Suprapubic skin (tissue), 4 donors: Measurements from ENCODE around the gene CHST11. TPM values are rescaled to one million over a fixed set of nuclear protein-coding genes. Genes with fewer than 3 reads are reported as not detected.

ENCODE experiments used
- DNase-seq, 2 donors: peaks; one replicate each; pipeline ENCODE4 v3.0.0-alpha.2; 2019; ENCODE audit warnings: low spot score in 2 of 2
- H3K27ac ChIP-seq: fragments of 200-600 bp; sonication (generic); one replicate; pipeline ENCODE4 v1.5.1; 2019
- H3K27me3 ChIP-seq: fragments of 200-600 bp; sonication (generic); one replicate; pipeline ENCODE4 v1.5.1; 2019
- H3K36me3 ChIP-seq: fragments of 200-600 bp; sonication (generic); one replicate; pipeline ENCODE4 v1.5.1; 2019
- H3K4me1 ChIP-seq: fragments of 200-600 bp; sonication (generic); one replicate; pipeline ENCODE4 v1.5.1; 2019
- H3K4me3 ChIP-seq: fragments of 200-600 bp; sonication (generic); one replicate; pipeline ENCODE4 v1.5.1; 2019; ENCODE audit warnings: mild to moderate bottlenecking
- H3K9me3 ChIP-seq: fragments of 200-600 bp; sonication (generic); one replicate; pipeline ENCODE4 v1.5.1; 2019
- CTCF ChIP-seq, 2 donors: fragments of 200-600 bp in 1 of 2; fragments of 450-650 bp in 1 of 2; sonication (generic) in 1 of 2; IDR thresholded peaks; one replicate each; pipeline ENCODE4 v1.5.1; 2016 to 2019; ENCODE audit warnings: antibody characterized with exemption in 2 of 2, mild to moderate bottlenecking in 1 of 2, moderate library complexity in 1 of 2
- EP300 ChIP-seq: sonication (generic); formaldehyde crosslinking; IDR thresholded peaks from one replicate; pipeline ENCODE4 v1.6.1; 2017; ENCODE audit warnings: antibody characterized with exemption
- POLR2A ChIP-seq, 2 donors: fragments of 450-650 bp; IDR thresholded peaks; one replicate each; pipeline ENCODE4 v1.6.1; 2017; ENCODE audit warnings: antibody characterized with exemption in 2 of 2, mild to moderate bottlenecking in 2 of 2, moderate library complexity in 2 of 2
- POLR2AphosphoS5 ChIP-seq, 3 donors: sonication (generic); formaldehyde crosslinking; IDR thresholded peaks; one replicate each; pipeline ENCODE4 v1.6.1; 2017; ENCODE audit warnings: antibody characterized with exemption in 3 of 3
- WGBS: methylation state at CpG from one replicate; pipeline ENCODE4 v1.1.5; 2018; 5-methylcytosine and 5-hydroxymethylcytosine counted together
- total RNA-seq, 4 donors: library from RNA; depleted of rRNA; stranded (reverse); fragments of >200 nt; gene quantifications; one replicate each; pipeline ENCODE4 v1.1.0, GENCODE V29; 2016

CHST11 gene
- total RNA-seq, 4 donors from 2014 or later: 1.8 to 5.8 (median 3.8) TPM

DNA sequence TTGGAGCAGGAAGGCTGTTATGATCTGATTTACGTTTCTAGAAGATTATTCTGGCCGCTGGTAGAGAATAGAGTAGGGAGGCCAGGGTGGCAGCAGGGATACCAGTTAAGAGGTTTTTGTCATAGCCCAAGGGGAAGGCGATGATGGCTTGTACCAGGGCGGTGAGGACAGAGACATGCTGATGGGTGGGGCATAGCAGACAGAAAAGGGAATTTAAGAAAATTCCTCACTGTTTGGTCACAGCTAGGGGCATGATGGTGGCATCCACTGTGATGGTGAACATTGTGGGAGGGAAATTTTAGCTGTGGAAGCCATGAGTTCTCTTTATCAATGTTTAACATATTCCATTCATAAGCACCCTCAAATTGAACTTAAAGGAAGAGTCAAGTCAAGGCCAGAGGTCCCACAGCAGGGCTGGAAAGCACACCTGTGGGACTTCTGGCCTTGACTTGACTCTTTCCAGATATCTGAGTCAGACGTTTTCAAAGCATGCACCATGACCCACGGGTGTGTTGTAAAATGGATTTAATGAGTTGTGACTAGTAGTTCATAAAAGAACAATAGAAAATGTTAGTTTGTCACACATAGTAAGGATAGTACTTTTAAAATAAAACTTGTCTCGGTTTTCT, 134.6 kb downstream of the CHST11 start:
- H3K9me3 ChIP-seq: no peaks in the 10 kb centered on the region

GRCh38 chr12:104593482-104593881, 136.7 kb downstream of the CHST11 start:
- Histone ChIP-seq H3K4me1 (peaks cover 24% of the 10 kb centered on the region), H3K27me3 (no peaks in the 10 kb centered on the region), H3K4me3 (no peak overlapping the region), H3K27ac (no peak overlapping the region), H3K36me3 (no peaks in the 10 kb centered on the region), H3K9me3 (no peaks in the 10 kb centered on the region)
- no peak for TF ChIP-seq POLR2AphosphoS5 (IDR thresholded peaks at IDR 0.05)
- no peak for TF ChIP-seq EP300
- TF ChIP-seq CTCF (IDR thresholded peaks at IDR 0.05): no peak
- TF ChIP-seq POLR2A (IDR thresholded peaks at IDR 0.05): no peak
- no peak for DNase-seq
- WGBS: 92% methylated on average over 5 of the region's 5 CpGs

More for the DNA sequence above, 134.6 kb downstream of the CHST11 start:
- Histone ChIP-seq H3K4me1 (peaks cover 17% of the 10 kb centered on the region), H3K36me3 (no peaks in the 10 kb centered on the region), H3K27me3 (no peaks in the 10 kb centered on the region), H3K4me3 (no peak overlapping the region), H3K27ac (no peak overlapping the region)
- TF ChIP-seq EP300 (no peak), POLR2AphosphoS5 (IDR thresholded peaks at IDR 0.05) (no peak), POLR2A (IDR thresholded peaks at IDR 0.05) (no peak), CTCF (IDR thresholded peaks at IDR 0.05) (no peak)
- 64% methylated on average over 7 of the region's 7 CpGs for WGBS
- DNase-seq: no peak

- Histone ChIP-seq H3K4me3 (no peak overlapping the region), H3K27ac (no peak overlapping the region)
- DNase-seq: peak in 1 of 2 donors; percentile 71
These were observed 139.5 kb downstream of the CHST11 start for GRCh38 chr12:104596134-104596799.

DNA sequence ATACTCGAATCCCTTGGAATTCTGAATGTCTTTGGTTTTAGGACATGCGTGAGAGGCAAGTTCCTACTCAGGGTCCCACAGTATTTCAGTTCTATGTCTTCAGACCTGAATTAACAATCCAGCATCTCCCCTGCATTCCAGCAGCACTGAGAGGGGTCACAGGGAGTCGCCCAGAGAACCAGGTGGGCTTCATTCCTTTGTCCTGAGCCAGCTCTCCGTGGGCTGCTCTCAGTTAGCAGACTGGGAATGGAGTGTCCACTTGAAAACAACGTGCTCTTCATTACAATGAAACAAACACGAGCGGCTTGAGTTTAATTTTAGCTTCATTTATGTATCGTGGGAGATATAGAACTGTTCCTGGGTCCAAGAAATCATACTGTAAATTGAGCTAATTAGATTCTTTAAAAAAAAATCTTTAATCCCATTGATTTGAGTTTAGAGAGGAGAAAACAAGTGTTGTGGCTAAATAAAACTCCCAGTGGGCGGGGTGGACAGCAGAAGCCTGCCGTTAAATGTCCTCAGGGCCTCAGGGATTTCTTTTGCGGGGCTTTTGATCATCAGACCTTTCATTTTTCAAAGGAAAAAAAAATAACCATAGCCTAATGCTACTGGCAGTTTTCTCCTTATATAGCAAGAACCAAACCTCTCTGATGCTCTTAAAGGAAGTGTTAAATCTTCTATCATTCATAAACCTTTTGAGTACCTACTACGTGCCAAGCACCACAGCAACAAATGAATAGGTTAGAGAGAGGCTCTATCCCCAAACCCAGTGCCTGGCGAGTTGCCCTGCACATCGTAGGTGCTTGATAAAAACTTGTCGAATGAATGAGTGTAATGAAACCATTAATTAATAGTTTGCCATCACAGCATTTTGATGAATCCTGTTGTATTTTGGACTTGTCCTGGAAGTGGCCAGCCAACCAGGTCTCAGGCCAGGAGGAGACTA, 140.4 kb downstream of the CHST11 start:
- H3K9me3 ChIP-seq: no peaks in the 10 kb centered on the region
- peaks cover 27% of the 10 kb centered on the region for H3K4me1 ChIP-seq
- DNase-seq: peak in 1 of 2 donors; percentile 32
- TF ChIP-seq POLR2A (IDR thresholded peaks at IDR 0.05): no peak
- no peak for TF ChIP-seq POLR2AphosphoS5 (IDR thresholded peaks at IDR 0.05)
- no peak for TF ChIP-seq CTCF (IDR thresholded peaks at IDR 0.05)
- no peak for TF ChIP-seq EP300
- H3K36me3 ChIP-seq: no peaks in the 10 kb centered on the region
- H3K27ac ChIP-seq: no peak overlapping the region
- H3K4me3 ChIP-seq: no peak overlapping the region
- H3K27me3 ChIP-seq: no peaks in the 10 kb centered on the region
- WGBS: 58% methylated on average over 15 of the region's 15 CpGs

More at GRCh38 chr12:104596134-104596799, 139.5 kb downstream of the CHST11 start:
- TF ChIP-seq EP300 (no peak), POLR2AphosphoS5 (IDR thresholded peaks at IDR 0.05) (peak in 2 of 3 donors; percentile 11 to 41)
- H3K9me3 ChIP-seq: no peaks in the 10 kb centered on the region
- no peaks in the 10 kb centered on the region for H3K27me3 ChIP-seq
- H3K36me3 ChIP-seq: no peaks in the 10 kb centered on the region
- H3K4me1 ChIP-seq: peaks cover 22% of the 10 kb centered on the region
- WGBS: 60% methylated on average over 12 of the region's 12 CpGs

- no peak for DNase-seq
These were observed 141.9 kb downstream of the CHST11 start for GRCh38 chr12:104598342-104599271.

More at GRCh38 chr12:104598342-104599271, 141.9 kb downstream of the CHST11 start:
- TF ChIP-seq POLR2A (IDR thresholded peaks at IDR 0.05): no peak
- TF ChIP-seq EP300: no peak
- TF ChIP-seq CTCF (IDR thresholded peaks at IDR 0.05): no peak
- no peak for TF ChIP-seq POLR2AphosphoS5 (IDR thresholded peaks at IDR 0.05)
- H3K36me3 ChIP-seq: no peaks in the 10 kb centered on the region
- H3K4me1 ChIP-seq: peaks cover 37% of the 10 kb centered on the region
- no peaks in the 10 kb centered on the region for H3K27me3 ChIP-seq
- no peak overlapping the region for H3K4me3 ChIP-seq
- 84% methylated on average over 12 of the region's 15 CpGs for WGBS
- no peak overlapping the region for H3K27ac ChIP-seq
- no peaks in the 10 kb centered on the region for H3K9me3 ChIP-seq
